T-cell (primary cell): ENCODE measurements around the gene CCDC38. TPM values are rescaled to one million over a fixed set of nuclear protein-coding genes. Genes with fewer than 3 reads are reported as not detected.

Experiments
- ATAC-seq, 4 experiments: fragments of 200-7000 bp in 3 of 4; fragments of 150-1000 bp in 1 of 4; cut with Tn5 transposase; replicated peaks in 1 of 4; 1 replicate in 3 of 4; 2 replicates in 1 of 4; pipeline ENCODE4 v1.10.0; 2021; ENCODE audit warnings: moderate library complexity in 3 of 4, mild to moderate bottlenecking in 2 of 4, moderate number of reproducible peaks in 1 of 4
- CTCF ChIA-PET, 2 donors: fragments of 300-600 bp; sonication (Branson Sonifier 250); formaldehyde crosslinking; loops; one replicate each; lab custom pipeline; 2022; ENCODE audit warnings: antibody characterized with exemption in 2 of 2; lab: Charles Lee
- POLR2A ChIA-PET, 2 donors: fragments of 300-600 bp; sonication (Branson Sonifier 250); formaldehyde crosslinking; loops; one replicate each; lab custom pipeline; 2022; ENCODE audit warnings: antibody characterized with exemption in 2 of 2; lab: Charles Lee
- DNase-seq, 35 experiments: peaks; one replicate each; pipeline versions ENCODE4 v3.0.0 to v3.0.0-alpha.2; 2013 to 2023
- H3K27ac ChIP-seq: one replicate; pipeline ENCODE4 v1.5.1; 2013; ENCODE audit warnings: low read length
- H3K27me3 ChIP-seq, 2 experiments: replicated peaks in 1 of 2; 1 replicate in 1 of 2; 2 replicates in 1 of 2; pipeline versions ENCODE4 v1.6.1 to v1.7.0; 2013; ENCODE audit warnings: low read length in 1 of 2, mixed read lengths in 1 of 2; ENCODE audit not compliant: control insufficient read depth in 2 of 2, insufficient read depth in 2 of 2; ENCODE audit errors: extremely low read depth in 1 of 2
- H3K36me3 ChIP-seq, 2 donors: 1 replicate in 1 of 2; 2 replicates in 1 of 2; pipeline versions ENCODE4 v1.6.1 to v1.7.0; 2013; ENCODE audit warnings: low read length in 1 of 2; ENCODE audit not compliant: control insufficient read depth in 2 of 2, insufficient read depth in 1 of 2; ENCODE audit errors: extremely low read depth in 1 of 2
- H3K4me1 ChIP-seq, 2 experiments: 1 replicate in 1 of 2; 2 replicates in 1 of 2; pipeline versions ENCODE4 v1.6.1 to v1.7.0; 2013; ENCODE audit warnings: low read length in 2 of 2, mixed read lengths in 1 of 2; ENCODE audit not compliant: insufficient read depth in 2 of 2, control insufficient read depth in 1 of 2; ENCODE audit errors: extremely low read depth in 1 of 2
- H3K4me3 ChIP-seq, 2 donors: 1 replicate in 1 of 2; 2 replicates in 1 of 2; pipeline versions ENCODE4 v1.5.1 to v1.7.0; 2013; ENCODE audit warnings: mild to moderate bottlenecking in 2 of 2, low read length in 1 of 2, moderate library complexity in 1 of 2; ENCODE audit not compliant: control insufficient read depth in 1 of 2; ENCODE audit errors: extremely low read depth in 1 of 2
- H3K9me3 ChIP-seq: 2 replicates; pipeline ENCODE4 v1.7.0; 2013
- H3K27ac Mint-ChIP-seq, 2 donors: one replicate each; pipeline ENCODE4 v1.8.0; 2020 to 2021; ENCODE audit warnings: mild to moderate bottlenecking in 2 of 2, mixed read lengths in 2 of 2
- H3K27me3 Mint-ChIP-seq, 2 donors: one replicate each; pipeline ENCODE4 v1.8.0; 2021 to 2022; ENCODE audit warnings: mixed read lengths in 2 of 2
- H3K36me3 Mint-ChIP-seq: one replicate; pipeline ENCODE4 v1.8.0; 2021; ENCODE audit warnings: mixed read lengths
- H3K4me1 Mint-ChIP-seq, 3 donors: one replicate each; pipeline ENCODE4 v1.8.0; 2020 to 2022; ENCODE audit warnings: mixed read lengths in 3 of 3, mild to moderate bottlenecking in 1 of 3
- H3K4me3 Mint-ChIP-seq, 3 donors: one replicate each; pipeline ENCODE4 v1.8.0; 2020 to 2022; ENCODE audit warnings: mild to moderate bottlenecking in 3 of 3, mixed read lengths in 3 of 3, moderate library complexity in 3 of 3
- H3K9me3 Mint-ChIP-seq, 3 donors: one replicate each; pipeline ENCODE4 v1.8.0; 2020 to 2022; ENCODE audit warnings: mixed read lengths in 3 of 3
- WGBS: methylation state at CpG from one replicate; pipeline ENCODE4 v1.1.5; 2013; ENCODE audit warnings: missing lambda C conversion rate; ENCODE audit not compliant: insufficient coverage; 5-methylcytosine and 5-hydroxymethylcytosine counted together
- total RNA-seq, 35 experiments: library from RNA in 6 of 35; stranded (reverse) in 6 of 35; fragments of 120-200 nt in 1 of 35; gene quantifications; one replicate each; pipeline versions ENCODE4 v1.2.1 to v1.2.4 and lab custom pipeline; 2013 to 2026

CCDC38 gene
- total RNA-seq, 5 donors from 2014 or later (not counting 1 experiment from before 2014, with no cell fraction given) = 0.14 to 1.4 (median 0.49) TPM; not detected in 2

- Mint-ChIP-seq H3K9me3 (no peaks in the 10 kb centered on the region), H3K27ac (no peak overlapping the region), H3K27me3 (no peaks in the 10 kb centered on the region), H3K4me1 (no peaks in the 10 kb centered on the region), H3K4me3 (no peak overlapping the region), H3K36me3 (peaks cover 8% of the 10 kb centered on the region)
- no CpG with 5 or more reads among the region's 1 CpG for WGBS
- Histone ChIP-seq H3K4me3 (no peak overlapping the region), H3K27ac (no peak overlapping the region), H3K9me3 (no peaks in the 10 kb centered on the region), H3K4me1 (no peaks in the 10 kb centered on the region), H3K36me3 (no peaks in the 10 kb centered on the region), H3K27me3 (no peaks in the 10 kb centered on the region)
- ChIA-PET CTCF (no interaction called here), POLR2A (no interaction called here)
- ATAC-seq = no peak
- DNase-seq = no peak
These were observed 42.3 kb upstream of the CCDC38 start for GRCh38 chr12:95984682-95985081.

DNA sequence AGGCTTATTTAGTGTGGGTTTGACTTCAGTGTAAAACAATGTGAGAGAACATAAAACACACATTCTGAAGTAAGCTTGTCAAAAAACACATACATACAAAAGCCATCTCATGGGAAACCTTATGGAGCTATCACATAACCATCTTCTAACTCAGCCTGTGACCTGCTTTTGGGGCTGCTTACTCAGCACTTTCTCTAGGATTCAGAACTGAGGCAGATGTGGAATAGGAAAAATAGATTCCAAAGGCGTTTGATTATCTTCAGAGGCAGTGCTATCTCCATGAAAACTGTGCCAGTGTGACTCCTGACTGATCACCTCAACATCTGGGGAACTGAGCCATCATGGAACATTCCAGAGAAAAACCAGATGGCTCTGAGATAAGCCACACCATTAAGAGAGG is 40.2 kb upstream of the CCDC38 start:
- Mint-ChIP-seq H3K4me1 (no peaks in the 10 kb centered on the region), H3K27me3 (no peaks in the 10 kb centered on the region), H3K4me3 (no peak overlapping the region), H3K9me3 (no peaks in the 10 kb centered on the region), H3K27ac (no peak overlapping the region), H3K36me3 (peaks cover 8% of the 10 kb centered on the region)
- Histone ChIP-seq H3K36me3 (no peaks in the 10 kb centered on the region), H3K27ac (no peak overlapping the region), H3K4me3 (no peak overlapping the region), H3K9me3 (no peaks in the 10 kb centered on the region), H3K4me1 (no peaks in the 10 kb centered on the region), H3K27me3 (no peaks in the 10 kb centered on the region)
- CTCF ChIA-PET = no interaction called here
- ATAC-seq (no peak), DNase-seq (no peak)
- 83% methylated on average over 1 of the region's 1 CpG for WGBS
- POLR2A ChIA-PET = no interaction called here

DNA sequence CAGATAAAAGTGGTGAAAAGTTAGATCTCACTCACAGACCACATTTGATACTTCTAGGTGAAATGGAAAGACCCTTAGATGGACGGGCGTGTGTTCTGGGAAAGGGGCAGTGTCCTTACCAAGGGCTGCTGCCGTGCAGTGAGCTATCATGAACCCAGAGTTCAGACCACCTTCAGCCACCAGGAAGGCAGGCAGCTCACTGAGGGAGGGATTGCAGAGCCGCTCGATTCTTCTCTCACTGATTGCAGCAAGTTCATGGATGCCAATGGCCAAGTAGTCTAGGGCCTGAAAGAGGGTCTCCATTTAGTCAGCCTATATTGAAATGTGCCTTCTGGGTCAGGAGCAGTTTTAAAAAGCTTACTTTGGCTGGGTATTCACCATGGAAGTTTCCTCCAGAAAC is 38.0 kb upstream of the CCDC38 start:
- no peak for ATAC-seq

GRCh38 chr12:95978774-95979173 is 36.4 kb upstream of the CCDC38 start:
- WGBS = 79% methylated on average over 2 of the region's 3 CpGs
- no peaks in the 10 kb centered on the region for H3K9me3 ChIP-seq
- H3K27ac Mint-ChIP-seq = no peak overlapping the region
- H3K4me1 ChIP-seq = no peaks in the 10 kb centered on the region
- H3K4me3 Mint-ChIP-seq = no peak overlapping the region
- H3K4me3 ChIP-seq = no peak overlapping the region
- DNase-seq (no peak), ATAC-seq (no peak)
- no peaks in the 10 kb centered on the region for H3K9me3 Mint-ChIP-seq
- no peak overlapping the region for H3K27ac ChIP-seq
- no peaks in the 10 kb centered on the region for H3K27me3 Mint-ChIP-seq
- peaks cover 3% of the 10 kb centered on the region for H3K36me3 Mint-ChIP-seq
- no peaks in the 10 kb centered on the region for H3K27me3 ChIP-seq
- POLR2A ChIA-PET = no interaction called here
- CTCF ChIA-PET = no interaction called here
- peaks cover 0 to 3% of the 10 kb centered on the region in 2 donors for H3K36me3 ChIP-seq
- no peaks in the 10 kb centered on the region for H3K4me1 Mint-ChIP-seq

More for the DNA sequence above, 38.0 kb upstream of the CCDC38 start:
- Mint-ChIP-seq H3K9me3 (no peaks in the 10 kb centered on the region), H3K36me3 (peaks cover 3% of the 10 kb centered on the region), H3K27me3 (no peaks in the 10 kb centered on the region), H3K4me1 (no peaks in the 10 kb centered on the region), H3K27ac (no peak overlapping the region), H3K4me3 (no peak overlapping the region)
- 100% methylated on average over 2 of the region's 5 CpGs for WGBS
- ChIA-PET CTCF (interaction anchor here in 1 of 2 donors (1.3 kb wide), 1 partner anchor 18 kb away, joined by 3 read pairs; no protein-coding TSS in a partner anchor), POLR2A (no interaction called here)
- Histone ChIP-seq H3K36me3 (peaks cover 0 to 3% of the 10 kb centered on the region in 2 donors), H3K4me1 (no peaks in the 10 kb centered on the region), H3K27me3 (no peaks in the 10 kb centered on the region), H3K27ac (no peak overlapping the region), H3K4me3 (no peak overlapping the region), H3K9me3 (no peaks in the 10 kb centered on the region)
- no peak for DNase-seq

DNA sequence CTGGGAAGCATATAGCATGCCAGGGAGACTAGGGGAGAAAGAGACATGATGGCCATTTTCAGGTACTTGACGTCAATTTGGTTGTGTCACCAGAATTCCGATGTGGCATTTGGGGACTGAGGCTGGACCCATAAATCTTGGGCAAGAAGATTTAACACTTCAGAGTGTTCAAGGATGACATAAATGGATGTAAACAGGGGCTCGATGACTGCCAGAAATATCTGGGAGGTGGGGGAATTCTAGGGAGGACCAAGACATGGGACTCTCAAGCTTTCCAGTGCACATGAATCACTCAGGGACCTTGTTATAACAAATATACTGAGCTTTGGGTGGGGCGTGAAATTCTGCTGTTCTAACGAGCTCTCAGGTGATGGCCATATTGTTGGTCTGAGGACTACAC is 35.9 kb upstream of the CCDC38 start:
- Histone ChIP-seq H3K4me3 (no peak overlapping the region), H3K27me3 (no peaks in the 10 kb centered on the region), H3K9me3 (no peaks in the 10 kb centered on the region), H3K4me1 (no peaks in the 10 kb centered on the region), H3K36me3 (peaks cover 0 to 3% of the 10 kb centered on the region in 2 donors), H3K27ac (no peak overlapping the region)
- Mint-ChIP-seq H3K4me3 (no peak overlapping the region), H3K27me3 (no peaks in the 10 kb centered on the region), H3K9me3 (no peaks in the 10 kb centered on the region), H3K4me1 (no peaks in the 10 kb centered on the region), H3K36me3 (peaks cover 3% of the 10 kb centered on the region), H3K27ac (no peak overlapping the region)
- DNase-seq (no peak), ATAC-seq (no peak)
- ChIA-PET POLR2A (no interaction called here), CTCF (no interaction called here)
- WGBS = 91% methylated on average over 2 of the region's 5 CpGs

DNA sequence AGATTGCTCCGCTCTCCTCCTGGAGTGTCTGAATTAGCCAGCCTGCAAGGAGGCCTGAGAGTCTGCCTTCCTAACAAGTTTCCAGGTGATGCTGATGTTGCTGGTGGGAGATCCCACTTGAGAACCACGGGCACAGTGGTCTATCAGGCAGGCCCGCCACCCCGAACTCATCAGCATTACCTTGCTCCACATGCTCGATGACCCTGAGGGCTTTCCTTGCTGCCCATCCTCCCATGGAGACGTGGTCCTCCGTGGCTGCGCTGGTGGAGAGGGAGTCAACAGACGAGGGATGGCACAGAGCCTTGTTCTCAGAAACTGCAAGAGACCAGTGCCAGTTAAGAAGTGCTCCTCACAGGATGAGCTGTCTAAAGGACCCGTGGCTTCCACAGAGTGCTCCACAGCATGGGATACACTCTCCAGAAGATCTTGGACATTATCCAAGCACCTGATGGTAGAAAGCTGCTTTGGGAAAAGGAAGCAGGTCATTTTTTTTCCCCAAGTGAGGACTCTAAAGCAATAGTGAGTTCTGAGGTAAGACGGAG is 35.4 kb upstream of the CCDC38 start:
- CTCF ChIA-PET = no interaction called here
- Mint-ChIP-seq H3K27me3 (no peaks in the 10 kb centered on the region), H3K4me1 (no peaks in the 10 kb centered on the region), H3K27ac (no peak overlapping the region), H3K4me3 (no peak overlapping the region), H3K36me3 (peaks cover 3% of the 10 kb centered on the region), H3K9me3 (no peaks in the 10 kb centered on the region)
- Histone ChIP-seq H3K27ac (no peak overlapping the region), H3K4me3 (no peak overlapping the region), H3K36me3 (peaks cover 0 to 3% of the 10 kb centered on the region in 2 donors), H3K9me3 (no peaks in the 10 kb centered on the region), H3K4me1 (no peaks in the 10 kb centered on the region), H3K27me3 (no peaks in the 10 kb centered on the region)
- 91% methylated on average over 8 of the region's 11 CpGs for WGBS
- no peak for ATAC-seq
- POLR2A ChIA-PET = interaction anchor here in 1 of 2 donors (0.6 kb wide), 1 partner anchor 35 kb away, joined by 11 read pairs; the partner anchor contains the start of gene CCDC38
- DNase-seq = no peak
